Measurements from ENCODE around the gene FHAD1.

The FHAD1 gene

GRCh38 chr1:15439325-15439724 lies 192.3 kb downstream of the FHAD1 start:
- DNase-seq (ENCODE audit: low read depth): no peak

GRCh38 chr1:15440357-15440756 lies 193.3 kb downstream of the FHAD1 start:
- no peak for DNase-seq (ENCODE audit: low read depth)

- DNase-seq (ENCODE audit: low read depth): no peak
These were observed 194.2 kb downstream of the FHAD1 start for GRCh38 chr1:15441247-15441646.

- DNase-seq (ENCODE audit: low read depth): no peak
These were observed 195.1 kb downstream of the FHAD1 start for GRCh38 chr1:15442119-15442518.

- no peak for DNase-seq (ENCODE audit: low read depth)
These were observed 195.7 kb downstream of the FHAD1 start for GRCh38 chr1:15442759-15443158.

GRCh38 chr1:15443281-15443680 lies 196.3 kb downstream of the FHAD1 start:
- DNase-seq (ENCODE audit: low read depth): no peak

- DNase-seq (ENCODE audit: low read depth): no peak
These were observed 197.7 kb downstream of the FHAD1 start for GRCh38 chr1:15444468-15445389.

- DNase-seq (ENCODE audit: low read depth): no peak
These were observed 198.5 kb downstream of the FHAD1 start for GRCh38 chr1:15445390-15446122.

- no peak for DNase-seq (ENCODE audit: low read depth)
These were observed 199.2 kb downstream of the FHAD1 start for GRCh38 chr1:15446212-15446611.
